GM12878 (cell line): ENCODE results near the gene ELAVL3. TPM values are rescaled to one million over a fixed set of nuclear protein-coding genes. Genes with fewer than 3 reads are reported as not detected.

Experiments used
- ASH2L ChIP-seq: fragments of 300-600, 200-600 bp; sonication (generic); IDR thresholded peaks from 2 replicates; pipeline ENCODE4 v1.6.1; 2017; ENCODE audit warnings: low read depth, mild to moderate bottlenecking, borderline replicate concordance
- BACH1 ChIP-seq: fragments of 450-650 bp; IDR thresholded peaks from 2 replicates; pipeline ENCODE4 v1.6.1; 2017; ENCODE audit warnings: mild to moderate bottlenecking, borderline replicate concordance
- CREM ChIP-seq: IDR thresholded peaks from 2 replicates; pipeline ENCODE4 v1.6.1; 2014; ENCODE audit warnings: antibody characterized with exemption, low read depth
- ESRRA ChIP-seq: IDR thresholded peaks from 2 replicates; pipeline ENCODE4 v1.6.1; 2012; ENCODE audit warnings: mild to moderate bottlenecking, low read length, improper control_type of control experiment
- IKZF2 ChIP-seq, 2 experiments: fragments of 450-650 bp; IDR thresholded peaks; 2 replicates each; pipeline ENCODE4 v1.6.1; 2017; ENCODE audit warnings: mild to moderate bottlenecking in 2 of 2, moderate library complexity in 2 of 2
- JUND ChIP-seq: IDR thresholded peaks from 2 replicates; pipeline ENCODE4 v1.6.1; 2012; ENCODE audit warnings: low read depth, mild to moderate bottlenecking, low read length, improper control_type of control experiment, moderate library complexity
- MXI1 ChIP-seq: fragments of 150-350 bp; IDR thresholded peaks from 2 replicates; pipeline ENCODE4 v1.6.1; 2011; ENCODE audit warnings: low read depth, mild to moderate bottlenecking, inconsistent platforms, low read length, improper control_type of control experiment
- NFYA ChIP-seq: IDR thresholded peaks from 2 replicates; pipeline ENCODE4 v1.6.1; 2011; ENCODE audit warnings: low read depth, mild to moderate bottlenecking, low read length, improper control_type of control experiment, borderline replicate concordance
- RCOR1 ChIP-seq: conservative IDR thresholded peaks from 2 replicates; pipeline ENCODE4 v1.6.1; 2012; ENCODE audit warnings: low read depth, low read length, improper control_type of control experiment
- SIX5 ChIP-seq: IDR thresholded peaks from 2 replicates; pipeline ENCODE4 v1.6.1; 2011; ENCODE audit warnings: mild to moderate bottlenecking, low read depth, low read length, moderate library complexity; ENCODE audit not compliant: severe bottlenecking
- TARDBP ChIP-seq: IDR thresholded peaks from 2 replicates; pipeline ENCODE4 v1.6.1; 2016; ENCODE audit warnings: borderline replicate concordance
- YY1 ChIP-seq: IDR thresholded peaks from 2 replicates; pipeline ENCODE4 v1.6.1; 2011; ENCODE audit warnings: low read depth, mild to moderate bottlenecking, low read length
- ZZZ3 ChIP-seq: IDR thresholded peaks from 2 replicates; pipeline ENCODE4 v1.6.1; 2011; ENCODE audit warnings: low read depth; ENCODE audit not compliant: control insufficient read depth, insufficient read length
- polyA plus RNA-seq, 11 experiments: library from polyadenylated mRNA; depleted of rRNA in 4 of 11; unstranded in 6 of 11; stranded (reverse) in 5 of 11; fragments of >200 nt; fragmentation: Nextera tagmentation in 4 of 11; fragmentation: Illumina TruSeq in 1 of 11; extraction: Ambion mirVana in 4 of 11; extraction: Trizol in 1 of 11; gene quantifications; 1 replicate in 1 of 11; 2 replicates in 10 of 11; pipeline versions ENCODE4 v1.2.1 to v1.2.3, GENCODE V29; 2011 to 2016; ENCODE audit warnings: inconsistent platforms in 2 of 11, missing spikeins in 2 of 11, low read depth in 1 of 11
- total RNA-seq, 4 experiments: library from RNA; depleted of rRNA in 3 of 4; stranded (reverse); fragments of >200 nt in 3 of 4; fragmentation: Illumina TruSeq in 1 of 4; extraction: Trizol in 1 of 4; gene quantifications; 2 replicates each; pipeline versions ENCODE4 v1.2.1 to v1.2.3, GENCODE V29; 2013 to 2021
- TF ChIP-seq, protein P1 (sequence below): fragments of 450-650 bp; formaldehyde crosslinking; IDR thresholded peaks from 2 replicates; pipeline ENCODE4 v1.4.0; 2022; ENCODE audit warnings: mild to moderate bottlenecking, moderate library complexity
- TF ChIP-seq, protein P2 (sequence below): fragments of 450-650 bp; IDR thresholded peaks from 2 replicates; pipeline ENCODE4 v1.6.1; 2017; ENCODE audit warnings: mild to moderate bottlenecking
- TF ChIP-seq, protein P3 (sequence below): fragments of 450-650 bp; formaldehyde crosslinking; IDR thresholded peaks from 2 replicates; pipeline ENCODE4 v1.5.0; 2022; ENCODE audit warnings: mild to moderate bottlenecking, missing genetic modification characterization
- TF ChIP-seq, protein P4 (sequence below): fragments of 450-650 bp; formaldehyde crosslinking; IDR thresholded peaks from 2 replicates; pipeline ENCODE4 v1.4.0; 2020; ENCODE audit warnings: mild to moderate bottlenecking, moderate library complexity

Gene ELAVL3
- total and polyA plus RNA-seq, 10 of the 15 experiments (the other 5 are each of a cell fraction or from before 2014, with no cell fraction given): under 0.01 to 0.05 (median 0.01) TPM; not detected in 7

DNA sequence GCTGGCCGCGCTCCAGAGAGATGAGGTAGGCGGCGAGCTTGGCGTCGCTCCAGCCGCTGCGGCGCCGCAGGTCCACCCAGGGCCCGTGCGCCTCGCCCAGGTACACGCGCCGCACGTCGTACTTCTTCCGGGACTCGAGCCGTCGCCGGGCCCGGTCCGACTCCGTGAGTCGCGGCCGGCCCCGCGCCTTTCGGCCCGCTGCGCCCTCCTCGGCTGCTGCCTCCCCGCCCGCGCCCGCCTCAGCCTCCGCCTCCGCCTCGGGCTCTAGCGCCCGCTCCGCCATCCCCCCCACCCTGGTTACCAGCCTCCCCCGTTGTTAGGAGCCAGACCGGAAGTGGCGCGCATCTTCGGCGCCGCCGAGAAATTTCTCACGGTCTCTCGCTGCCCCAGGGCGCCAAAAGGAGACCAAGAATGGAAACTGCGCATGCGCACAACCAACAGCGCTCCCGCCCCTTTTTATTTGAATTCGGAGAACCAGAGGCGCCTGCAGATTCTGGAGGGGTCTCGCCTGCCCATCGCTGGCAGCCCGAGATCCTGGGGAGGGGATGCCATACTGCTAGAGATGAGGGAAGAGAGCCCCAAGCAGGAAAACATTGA is 24.8 kb upstream of the ELAVL3 start, which contains the start of gene ZNF653 (continued):
- TF ChIP-seq, protein P1, sequence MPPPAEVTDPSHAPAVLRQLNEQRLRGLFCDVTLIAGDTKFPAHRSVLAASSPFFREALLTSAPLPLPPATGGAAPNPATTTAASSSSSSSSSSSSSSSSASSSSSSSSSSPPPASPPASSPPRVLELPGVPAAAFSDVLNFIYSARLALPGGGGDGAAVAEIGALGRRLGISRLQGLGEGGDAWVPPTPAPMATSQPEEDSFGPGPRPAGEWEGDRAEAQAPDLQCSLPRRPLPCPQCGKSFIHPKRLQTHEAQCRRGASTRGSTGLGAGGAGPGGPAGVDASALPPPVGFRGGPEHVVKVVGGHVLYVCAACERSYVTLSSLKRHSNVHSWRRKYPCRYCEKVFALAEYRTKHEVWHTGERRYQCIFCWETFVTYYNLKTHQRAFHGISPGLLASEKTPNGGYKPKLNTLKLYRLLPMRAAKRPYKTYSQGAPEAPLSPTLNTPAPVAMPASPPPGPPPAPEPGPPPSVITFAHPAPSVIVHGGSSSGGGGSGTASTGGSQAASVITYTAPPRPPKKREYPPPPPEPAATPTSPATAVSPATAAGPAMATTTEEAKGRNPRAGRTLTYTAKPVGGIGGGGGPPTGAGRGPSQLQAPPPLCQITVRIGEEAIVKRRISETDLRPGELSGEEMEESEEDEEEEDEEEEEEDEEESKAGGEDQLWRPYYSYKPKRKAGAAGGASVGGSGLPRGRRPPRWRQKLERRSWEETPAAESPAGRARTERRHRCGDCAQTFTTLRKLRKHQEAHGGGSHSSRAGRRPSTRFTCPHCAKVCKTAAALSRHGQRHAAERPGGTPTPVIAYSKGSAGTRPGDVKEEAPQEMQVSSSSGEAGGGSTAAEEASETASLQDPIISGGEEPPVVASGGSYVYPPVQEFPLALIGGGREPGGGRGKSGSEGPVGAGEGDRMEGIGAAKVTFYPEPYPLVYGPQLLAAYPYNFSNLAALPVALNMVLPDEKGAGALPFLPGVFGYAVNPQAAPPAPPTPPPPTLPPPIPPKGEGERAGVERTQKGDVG (CRISPR knock-in tag): no peak
- TF ChIP-seq CREM (peak; percentile 99), NFYA (no peak), ZZZ3 (no peak), ASH2L (no peak), YY1 (peak; percentile 48; the same call in 1 of the 2 replicates), ESRRA (no peak), MXI1 (peak; percentile 100), RCOR1 (no peak), TARDBP (peak; percentile 84; the same call in 1 of the 2 replicates), SIX5 (peak; percentile 61), IKZF2 (IDR thresholded peaks at IDR 0.05) (no peak), JUND (no peak), BACH1 (peak; percentile 87)
- TF ChIP-seq, protein P2, sequence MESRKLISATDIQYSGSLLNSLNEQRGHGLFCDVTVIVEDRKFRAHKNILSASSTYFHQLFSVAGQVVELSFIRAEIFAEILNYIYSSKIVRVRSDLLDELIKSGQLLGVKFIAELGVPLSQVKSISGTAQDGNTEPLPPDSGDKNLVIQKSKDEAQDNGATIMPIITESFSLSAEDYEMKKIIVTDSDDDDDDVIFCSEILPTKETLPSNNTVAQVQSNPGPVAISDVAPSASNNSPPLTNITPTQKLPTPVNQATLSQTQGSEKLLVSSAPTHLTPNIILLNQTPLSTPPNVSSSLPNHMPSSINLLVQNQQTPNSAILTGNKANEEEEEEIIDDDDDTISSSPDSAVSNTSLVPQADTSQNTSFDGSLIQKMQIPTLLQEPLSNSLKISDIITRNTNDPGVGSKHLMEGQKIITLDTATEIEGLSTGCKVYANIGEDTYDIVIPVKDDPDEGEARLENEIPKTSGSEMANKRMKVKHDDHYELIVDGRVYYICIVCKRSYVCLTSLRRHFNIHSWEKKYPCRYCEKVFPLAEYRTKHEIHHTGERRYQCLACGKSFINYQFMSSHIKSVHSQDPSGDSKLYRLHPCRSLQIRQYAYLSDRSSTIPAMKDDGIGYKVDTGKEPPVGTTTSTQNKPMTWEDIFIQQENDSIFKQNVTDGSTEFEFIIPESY: no peak
- TF ChIP-seq, protein P3, sequence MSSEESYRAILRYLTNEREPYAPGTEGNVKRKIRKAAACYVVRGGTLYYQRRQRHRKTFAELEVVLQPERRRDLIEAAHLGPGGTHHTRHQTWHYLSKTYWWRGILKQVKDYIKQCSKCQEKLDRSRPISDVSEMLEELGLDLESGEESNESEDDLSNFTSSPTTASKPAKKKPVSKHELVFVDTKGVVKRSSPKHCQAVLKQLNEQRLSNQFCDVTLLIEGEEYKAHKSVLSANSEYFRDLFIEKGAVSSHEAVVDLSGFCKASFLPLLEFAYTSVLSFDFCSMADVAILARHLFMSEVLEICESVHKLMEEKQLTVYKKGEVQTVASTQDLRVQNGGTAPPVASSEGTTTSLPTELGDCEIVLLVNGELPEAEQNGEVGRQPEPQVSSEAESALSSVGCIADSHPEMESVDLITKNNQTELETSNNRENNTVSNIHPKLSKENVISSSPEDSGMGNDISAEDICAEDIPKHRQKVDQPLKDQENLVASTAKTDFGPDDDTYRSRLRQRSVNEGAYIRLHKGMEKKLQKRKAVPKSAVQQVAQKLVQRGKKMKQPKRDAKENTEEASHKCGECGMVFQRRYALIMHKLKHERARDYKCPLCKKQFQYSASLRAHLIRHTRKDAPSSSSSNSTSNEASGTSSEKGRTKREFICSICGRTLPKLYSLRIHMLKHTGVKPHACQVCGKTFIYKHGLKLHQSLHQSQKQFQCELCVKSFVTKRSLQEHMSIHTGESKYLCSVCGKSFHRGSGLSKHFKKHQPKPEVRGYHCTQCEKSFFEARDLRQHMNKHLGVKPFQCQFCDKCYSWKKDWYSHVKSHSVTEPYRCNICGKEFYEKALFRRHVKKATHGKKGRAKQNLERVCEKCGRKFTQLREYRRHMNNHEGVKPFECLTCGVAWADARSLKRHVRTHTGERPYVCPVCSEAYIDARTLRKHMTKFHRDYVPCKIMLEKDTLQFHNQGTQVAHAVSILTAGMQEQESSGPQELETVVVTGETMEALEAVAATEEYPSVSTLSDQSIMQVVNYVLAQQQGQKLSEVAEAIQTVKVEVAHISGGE (CRISPR knock-in tag): no peak
- TF ChIP-seq, protein P4, sequence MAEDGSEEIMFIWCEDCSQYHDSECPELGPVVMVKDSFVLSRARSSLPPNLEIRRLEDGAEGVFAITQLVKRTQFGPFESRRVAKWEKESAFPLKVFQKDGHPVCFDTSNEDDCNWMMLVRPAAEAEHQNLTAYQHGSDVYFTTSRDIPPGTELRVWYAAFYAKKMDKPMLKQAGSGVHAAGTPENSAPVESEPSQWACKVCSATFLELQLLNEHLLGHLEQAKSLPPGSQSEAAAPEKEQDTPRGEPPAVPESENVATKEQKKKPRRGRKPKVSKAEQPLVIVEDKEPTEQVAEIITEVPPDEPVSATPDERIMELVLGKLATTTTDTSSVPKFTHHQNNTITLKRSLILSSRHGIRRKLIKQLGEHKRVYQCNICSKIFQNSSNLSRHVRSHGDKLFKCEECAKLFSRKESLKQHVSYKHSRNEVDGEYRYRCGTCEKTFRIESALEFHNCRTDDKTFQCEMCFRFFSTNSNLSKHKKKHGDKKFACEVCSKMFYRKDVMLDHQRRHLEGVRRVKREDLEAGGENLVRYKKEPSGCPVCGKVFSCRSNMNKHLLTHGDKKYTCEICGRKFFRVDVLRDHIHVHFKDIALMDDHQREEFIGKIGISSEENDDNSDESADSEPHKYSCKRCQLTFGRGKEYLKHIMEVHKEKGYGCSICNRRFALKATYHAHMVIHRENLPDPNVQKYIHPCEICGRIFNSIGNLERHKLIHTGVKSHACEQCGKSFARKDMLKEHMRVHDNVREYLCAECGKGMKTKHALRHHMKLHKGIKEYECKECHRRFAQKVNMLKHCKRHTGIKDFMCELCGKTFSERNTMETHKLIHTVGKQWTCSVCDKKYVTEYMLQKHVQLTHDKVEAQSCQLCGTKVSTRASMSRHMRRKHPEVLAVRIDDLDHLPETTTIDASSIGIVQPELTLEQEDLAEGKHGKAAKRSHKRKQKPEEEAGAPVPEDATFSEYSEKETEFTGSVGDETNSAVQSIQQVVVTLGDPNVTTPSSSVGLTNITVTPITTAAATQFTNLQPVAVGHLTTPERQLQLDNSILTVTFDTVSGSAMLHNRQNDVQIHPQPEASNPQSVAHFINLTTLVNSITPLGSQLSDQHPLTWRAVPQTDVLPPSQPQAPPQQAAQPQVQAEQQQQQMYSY: no peak
